HG03469 (cell line): Measurements from ENCODE around the gene MOB2.

Experiments
- ATAC-seq: cut with Tn5 transposase; IDR thresholded peaks from one replicate; pipeline ENCODE4 v1.9.1; 2021; ENCODE audit warnings: mild to moderate bottlenecking, moderate library complexity, moderate number of reproducible peaks; ENCODE audit not compliant: unreplicated experiment

The MOB2 gene

GRCh38 chr11:1459219-1459575, 27.4 kb downstream of the MOB2 start:
- no peak for ATAC-seq

GRCh38 chr11:1458340-1459218, 28.0 kb downstream of the MOB2 start:
- no peak for ATAC-seq

GRCh38 chr11:1457856-1458255, 28.7 kb downstream of the MOB2 start:
- no peak for ATAC-seq

- ATAC-seq = no peak
Observed at GRCh38 chr11:1457326-1457680, 29.3 kb downstream of the MOB2 start.

GRCh38 chr11:1456596-1457325, 29.8 kb downstream of the MOB2 start:
- ATAC-seq = no peak

GRCh38 chr11:1456176-1456575, 30.4 kb downstream of the MOB2 start:
- no peak for ATAC-seq

GRCh38 chr11:1455763-1456060, 30.9 kb downstream of the MOB2 start:
- ATAC-seq = no peak

GRCh38 chr11:1455032-1455762, 31.4 kb downstream of the MOB2 start:
- no peak for ATAC-seq

GRCh38 chr11:1454576-1454975, 32.0 kb downstream of the MOB2 start:
- ATAC-seq = no peak

- ATAC-seq = no peak
Observed at GRCh38 chr11:1453611-1454034, 33.0 kb downstream of the MOB2 start.

- ATAC-seq = no peak
Observed at GRCh38 chr11:1452744-1453143, 33.8 kb downstream of the MOB2 start.

GRCh38 chr11:1451781-1452470, 34.7 kb downstream of the MOB2 start:
- ATAC-seq = no peak

GRCh38 chr11:1450949-1451710, 35.4 kb downstream of the MOB2 start:
- ATAC-seq = no peak

- no peak for ATAC-seq
Observed at GRCh38 chr11:1450344-1450875, 36.2 kb downstream of the MOB2 start.

GRCh38 chr11:1449490-1450243, 36.9 kb downstream of the MOB2 start:
- ATAC-seq = no peak

GRCh38 chr11:1448882-1449281, 37.7 kb downstream of the MOB2 start:
- no peak for ATAC-seq

GRCh38 chr11:1447845-1448825, 38.4 kb downstream of the MOB2 start:
- ATAC-seq = no peak

GRCh38 chr11:1446623-1447022, 40.0 kb downstream of the MOB2 start:
- no peak for ATAC-seq
